ENCODE measurements around the gene RNF115. TPM values are rescaled to one million over a fixed set of nuclear protein-coding genes. Genes with fewer than 3 reads are reported as not detected.

RNF115 gene
- total RNA-seq, 1 experiment from 2014 or later, result 15.2 TPM

DNA sequence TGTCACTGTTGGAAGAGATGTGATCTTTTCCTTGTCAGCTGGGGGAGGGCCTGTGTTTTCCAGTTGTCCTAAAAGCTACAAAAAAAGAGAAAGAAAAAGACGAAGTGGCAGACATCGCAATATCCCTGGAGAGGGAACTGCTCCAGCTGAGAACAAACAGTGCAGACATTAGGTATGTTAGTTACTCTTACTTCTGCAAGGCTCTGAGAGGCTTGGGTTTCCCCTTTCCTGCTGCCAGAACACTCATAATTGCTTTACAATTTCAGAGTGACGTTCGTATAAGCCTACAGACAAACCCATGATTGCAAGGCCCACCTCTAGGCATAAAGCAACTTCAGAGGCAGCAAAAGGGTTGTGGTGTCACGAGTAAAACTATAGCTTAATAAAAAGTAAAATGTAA is 73.5 kb downstream of the RNF115 start:
- BruUV-seq (replicated peaks), result no TSS peak
- ChIA-PET CTCF (no interaction called here), POLR2A (ENCODE audit: unreplicated experiment) (no interaction called here)
- H3K36me3 ChIP-seq (ENCODE audit: low read depth, low read length), result peaks cover 39% of the 10 kb centered on the region
- no peaks in the 10 kb centered on the region for H3K9me2 ChIP-seq (replicated peaks; ENCODE audit: low read length)
- no peaks in the 10 kb centered on the region for H4K20me1 ChIP-seq (ENCODE audit: low read length)
- TF ChIP-seq EZH2 (IDR thresholded peaks at IDR 0.05; ENCODE audit: low read length, unreplicated experiment) (no peak), EZH2phosphoT487 (IDR thresholded peaks at IDR 0.05; ENCODE audit: borderline replicate concordance, low read length) (no peak)
- TF ChIP-seq, protein P1, sequence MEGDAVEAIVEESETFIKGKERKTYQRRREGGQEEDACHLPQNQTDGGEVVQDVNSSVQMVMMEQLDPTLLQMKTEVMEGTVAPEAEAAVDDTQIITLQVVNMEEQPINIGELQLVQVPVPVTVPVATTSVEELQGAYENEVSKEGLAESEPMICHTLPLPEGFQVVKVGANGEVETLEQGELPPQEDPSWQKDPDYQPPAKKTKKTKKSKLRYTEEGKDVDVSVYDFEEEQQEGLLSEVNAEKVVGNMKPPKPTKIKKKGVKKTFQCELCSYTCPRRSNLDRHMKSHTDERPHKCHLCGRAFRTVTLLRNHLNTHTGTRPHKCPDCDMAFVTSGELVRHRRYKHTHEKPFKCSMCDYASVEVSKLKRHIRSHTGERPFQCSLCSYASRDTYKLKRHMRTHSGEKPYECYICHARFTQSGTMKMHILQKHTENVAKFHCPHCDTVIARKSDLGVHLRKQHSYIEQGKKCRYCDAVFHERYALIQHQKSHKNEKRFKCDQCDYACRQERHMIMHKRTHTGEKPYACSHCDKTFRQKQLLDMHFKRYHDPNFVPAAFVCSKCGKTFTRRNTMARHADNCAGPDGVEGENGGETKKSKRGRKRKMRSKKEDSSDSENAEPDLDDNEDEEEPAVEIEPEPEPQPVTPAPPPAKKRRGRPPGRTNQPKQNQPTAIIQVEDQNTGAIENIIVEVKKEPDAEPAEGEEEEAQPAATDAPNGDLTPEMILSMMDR (conservative IDR thresholded peaks at IDR 0.05; ENCODE audit: low read depth, low read length), result no peak
- no peak overlapping the region for H3K4me2 ChIP-seq (ENCODE audit: low read length)
- intact Hi-C loops (cut with micrococcal nuclease), result loop anchor here (10.0 kb wide), 1 partner anchor 54 kb away; no protein-coding TSS in a partner anchor
- H2AFZ ChIP-seq (ENCODE audit: low read length), result no peak overlapping the region
- H3K27ac ChIP-seq (ENCODE audit: low read length), result no peak overlapping the region
- peaks cover 14% of the 10 kb centered on the region for H3K4me1 ChIP-seq (ENCODE audit: insufficient read depth, low read length)
- H3K27me3 ChIP-seq (ENCODE audit: low read length), result no peaks in the 10 kb centered on the region
- no peaks in the 10 kb centered on the region for H3F3A ChIP-seq (ENCODE audit: low read length, unreplicated experiment)
- ATAC-seq (no peak), DNase-seq (no peak)
- H3K79me2 ChIP-seq (ENCODE audit: low read length), result no peaks in the 10 kb centered on the region
- no peaks in the 10 kb centered on the region for H3K9me3 ChIP-seq (ENCODE audit: low read length)
- H3K4me3 ChIP-seq (ENCODE audit: low read length), result no peak overlapping the region
- no peak overlapping the region for H3K9ac ChIP-seq (ENCODE audit: low read length)

DNA sequence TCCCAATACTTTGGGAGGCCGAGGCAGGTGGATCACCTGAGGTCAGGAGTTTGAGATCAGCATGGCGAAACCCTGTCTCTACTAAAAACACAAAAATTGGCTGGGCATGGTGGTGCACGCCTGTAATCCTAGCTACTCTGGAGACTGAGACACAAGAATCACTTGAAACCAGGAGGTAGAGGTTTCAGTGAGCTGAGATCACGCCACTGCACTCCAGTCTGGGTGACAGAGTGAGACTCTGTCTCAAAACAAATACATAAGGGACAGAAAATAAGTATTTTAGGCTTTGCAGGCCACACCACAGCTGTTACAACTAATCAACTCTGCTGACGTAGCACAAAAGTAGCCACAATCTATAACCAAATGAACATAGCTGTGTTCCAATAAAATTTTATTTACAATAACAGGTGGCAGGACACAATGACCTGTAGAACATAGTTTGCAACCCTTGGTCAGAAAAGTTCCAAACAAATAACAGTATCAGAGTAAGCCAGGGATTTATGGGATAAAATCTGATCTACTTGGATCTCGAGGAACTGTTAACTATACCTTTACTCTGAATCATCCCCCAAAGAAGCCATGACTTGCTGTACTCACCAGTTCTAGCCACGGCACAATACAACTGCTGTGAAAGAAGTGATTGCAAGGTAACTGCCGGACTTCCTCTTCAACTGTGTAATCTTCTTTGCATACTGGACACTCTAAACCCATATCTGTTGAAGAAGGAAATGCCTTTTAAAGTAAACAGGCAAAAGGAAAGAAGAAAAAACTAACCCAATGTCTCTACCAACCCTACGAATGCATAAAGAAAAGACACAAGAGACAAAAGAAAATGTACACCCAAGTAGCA is 76.3 kb downstream of the RNF115 start:
- H3K4me3 ChIP-seq (ENCODE audit: low read length), result no peak overlapping the region
- TF ChIP-seq, protein P1 (conservative IDR thresholded peaks at IDR 0.05; ENCODE audit: low read depth, low read length), result no peak
- no peak for TF ChIP-seq EZH2 (IDR thresholded peaks at IDR 0.05; ENCODE audit: low read length, unreplicated experiment)
- TF ChIP-seq EZH2phosphoT487 (IDR thresholded peaks at IDR 0.05; ENCODE audit: borderline replicate concordance, low read length), result no peak
- no peaks in the 10 kb centered on the region for H3K9me2 ChIP-seq (replicated peaks; ENCODE audit: low read length)
- DNase-seq (no peak), ATAC-seq (no peak)
- peaks cover 53% of the 10 kb centered on the region for H3K36me3 ChIP-seq (ENCODE audit: low read depth, low read length)
- H4K20me1 ChIP-seq (ENCODE audit: low read length), result no peaks in the 10 kb centered on the region
- intact Hi-C loops (cut with micrococcal nuclease), result no loop called here
- peaks cover 14% of the 10 kb centered on the region for H3K4me1 ChIP-seq (ENCODE audit: insufficient read depth, low read length)
- CTCF ChIA-PET, result no interaction called here
- no peak overlapping the region for H3K9ac ChIP-seq (ENCODE audit: low read length)
- no peak overlapping the region for H3K27ac ChIP-seq (ENCODE audit: low read length)
- H3K79me2 ChIP-seq (ENCODE audit: low read length), result no peaks in the 10 kb centered on the region
- no TSS peak for BruUV-seq (replicated peaks)
- POLR2A ChIA-PET (ENCODE audit: unreplicated experiment), result no interaction called here
- H3F3A ChIP-seq (ENCODE audit: low read length, unreplicated experiment), result no peaks in the 10 kb centered on the region
- no peaks in the 10 kb centered on the region for H3K9me3 ChIP-seq (ENCODE audit: low read length)
- no peaks in the 10 kb centered on the region for H3K27me3 ChIP-seq (ENCODE audit: low read length)
- no peak overlapping the region for H3K4me2 ChIP-seq (ENCODE audit: low read length)
- no peak overlapping the region for H2AFZ ChIP-seq (ENCODE audit: low read length)

DNA sequence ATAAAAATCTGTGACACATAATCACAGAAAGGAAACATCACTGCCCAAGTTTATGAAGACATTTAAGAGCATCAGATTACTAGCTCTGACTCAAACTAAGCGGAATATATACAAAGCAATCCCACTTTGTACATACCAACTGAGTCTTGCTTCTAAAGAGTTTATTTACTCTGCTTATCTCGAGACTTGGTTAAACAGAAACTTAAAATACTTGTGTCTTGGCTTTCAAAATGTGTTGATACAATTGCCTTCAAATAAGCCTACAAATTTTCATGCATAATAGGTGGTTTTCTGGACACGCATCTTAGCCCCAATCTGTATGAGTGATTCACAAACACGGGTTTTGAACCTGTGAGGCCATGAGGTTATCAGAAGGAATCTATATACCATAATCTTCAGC is 83.6 kb downstream of the RNF115 start:
- TF ChIP-seq, protein P1 (conservative IDR thresholded peaks at IDR 0.05; ENCODE audit: low read depth, low read length), result no peak
- TF ChIP-seq EZH2 (IDR thresholded peaks at IDR 0.05; ENCODE audit: low read length, unreplicated experiment), result no peak
- no peak for TF ChIP-seq EZH2phosphoT487 (IDR thresholded peaks at IDR 0.05; ENCODE audit: borderline replicate concordance, low read length)
- Histone ChIP-seq H2AFZ (ENCODE audit: low read length) (no peak overlapping the region), H3K9me2 (replicated peaks; ENCODE audit: low read length) (no peaks in the 10 kb centered on the region), H3K27ac (ENCODE audit: low read length) (peak overlapping the region; percentile 86), H3K27me3 (ENCODE audit: low read length) (no peaks in the 10 kb centered on the region), H3K36me3 (ENCODE audit: low read depth, low read length) (peaks cover 14% of the 10 kb centered on the region; the same call in 1 of the 2 replicates), H3K9ac (ENCODE audit: low read length) (no peak overlapping the region; the same call in 1 of the 2 replicates), H3K9me3 (ENCODE audit: low read length) (no peaks in the 10 kb centered on the region), H3K4me1 (ENCODE audit: insufficient read depth, low read length) (peaks cover 36% of the 10 kb centered on the region), H3F3A (ENCODE audit: low read length, unreplicated experiment) (peaks cover 9% of the 10 kb centered on the region), H4K20me1 (ENCODE audit: low read length) (no peaks in the 10 kb centered on the region), H3K79me2 (ENCODE audit: low read length) (no peaks in the 10 kb centered on the region), H3K4me2 (ENCODE audit: low read length) (peak overlapping the region; percentile 57), H3K4me3 (ENCODE audit: low read length) (no peak overlapping the region)
- ATAC-seq (peak; percentile 84), DNase-seq (peak; percentile 93)
- POLR2A ChIA-PET (ENCODE audit: unreplicated experiment), result interaction anchor here (0.6 to 0.7 kb wide), 3 partner anchors 11 to 42 kb away, joined by 3 read pairs; no protein-coding TSS in a partner anchor
- CTCF ChIA-PET, result interaction anchor here (0.6 to 0.7 kb wide), 2 partner anchors 41 to 118 kb away, joined by 3 read pairs; partner anchors contain the start of gene PIAS3
- BruUV-seq (replicated peaks), result no TSS peak
- intact Hi-C loops (cut with micrococcal nuclease), result loop anchor here (1.0 to 5.0 kb wide), 2 partner anchors 42 to 82 kb away; partner anchors contain the start of genes POLR3C and RNF115

All from PC-3 (cell line).